Uterus (tissue), 4 donors: ENCODE results near the gene MARCHF5. TPM values are rescaled to one million over a fixed set of nuclear protein-coding genes. Genes with fewer than 3 reads are reported as not detected.

Experiments used
- DNase-seq, 2 donors: peaks; one replicate each; pipeline ENCODE4 v3.0.0-alpha.2; 2019 to 2020
- H3K27ac ChIP-seq, 2 donors: fragments of 200-600 bp; sonication (generic); 1 replicate in 1 of 2; 2 replicates in 1 of 2; pipeline ENCODE4 v1.5.1; 2016 to 2018
- H3K27me3 ChIP-seq, 2 donors: fragments of 200-600 bp; sonication (generic); one replicate each; pipeline ENCODE4 v1.5.1; 2018 to 2019; ENCODE audit warnings: control low read depth in 1 of 2
- H3K36me3 ChIP-seq, 2 donors: fragments of 200-600 bp; sonication (generic); one replicate each; pipeline ENCODE4 v1.5.1; 2019; ENCODE audit warnings: control low read depth in 1 of 2
- H3K4me1 ChIP-seq, 2 donors: fragments of 200-600 bp; sonication (generic); one replicate each; pipeline ENCODE4 v1.5.1; 2018 to 2019; ENCODE audit warnings: control low read depth in 1 of 2
- H3K4me3 ChIP-seq, 2 donors: fragments of 200-600 bp; sonication (generic); 1 replicate in 1 of 2; 2 replicates in 1 of 2; pipeline ENCODE4 v1.5.1; 2018 to 2019; ENCODE audit warnings: mild to moderate bottlenecking in 1 of 2
- H3K9me3 ChIP-seq, 2 donors: fragments of 200-600 bp; sonication (generic); one replicate each; pipeline ENCODE4 v1.5.1; 2019; ENCODE audit warnings: control low read depth in 1 of 2
- POLR2A ChIP-seq, 2 donors: fragments of 450-650 bp; IDR thresholded peaks; one replicate each; pipeline ENCODE4 v1.6.1; 2016; ENCODE audit warnings: antibody characterized with exemption in 2 of 2, mild to moderate bottlenecking in 1 of 2, moderate library complexity in 1 of 2
- intact Hi-C: fragments of 100-400 bp; cut with DNase I; formaldehyde crosslinking; loops from one replicate; pipeline ENCODE4 v1.15.1; 2023; ENCODE audit warnings: low total_unique reads
- total RNA-seq, 4 donors: library from RNA; depleted of rRNA in 3 of 4; stranded (reverse); fragments of >200 nt in 3 of 4; gene quantifications; one replicate each; pipeline versions ENCODE4 v1.1.0 to v1.2.4, GENCODE V29; 2014 to 2023
- TF ChIP-seq, protein P1 (sequence below), 4 experiments: fragments of 200-600 bp in 2 of 4; fragments of 450-650 bp in 2 of 4; sonication (generic) in 2 of 4; IDR thresholded peaks; one replicate each; pipeline ENCODE4 v1.5.1; 2016 to 2019; ENCODE audit warnings: antibody characterized with exemption in 4 of 4, mild to moderate bottlenecking in 2 of 4, moderate library complexity in 1 of 4
- donor health status: DM: yes; HTN: yes; CAD: no.

Gene MARCHF5
- total RNA-seq, 4 donors from 2014 or later = 2.8 to 43.7 (median 22.9) TPM

DNA sequence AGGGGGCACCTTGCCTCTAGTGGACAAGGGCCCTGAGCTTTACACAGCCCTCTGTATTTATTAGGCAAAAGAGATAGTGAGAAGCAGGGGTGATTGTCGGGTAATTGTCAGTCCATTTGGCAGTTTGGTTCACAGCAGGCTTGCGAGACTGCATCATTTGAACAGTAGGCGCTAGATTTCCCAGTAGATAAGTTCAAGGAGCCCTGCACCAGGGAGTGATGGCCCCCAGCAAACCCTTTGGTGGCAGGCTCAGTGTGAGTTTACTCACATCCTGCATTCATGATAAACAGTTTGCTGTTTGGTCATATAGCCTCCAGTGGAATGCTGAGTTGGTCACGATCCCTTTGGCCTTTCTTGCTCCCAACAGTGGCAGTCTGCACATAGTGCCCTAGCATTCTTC lies 59.4 kb downstream of the MARCHF5 start:
- H3K27me3 ChIP-seq = no peaks in the 10 kb centered on the region
- intact Hi-C loops = no loop called here

DNA sequence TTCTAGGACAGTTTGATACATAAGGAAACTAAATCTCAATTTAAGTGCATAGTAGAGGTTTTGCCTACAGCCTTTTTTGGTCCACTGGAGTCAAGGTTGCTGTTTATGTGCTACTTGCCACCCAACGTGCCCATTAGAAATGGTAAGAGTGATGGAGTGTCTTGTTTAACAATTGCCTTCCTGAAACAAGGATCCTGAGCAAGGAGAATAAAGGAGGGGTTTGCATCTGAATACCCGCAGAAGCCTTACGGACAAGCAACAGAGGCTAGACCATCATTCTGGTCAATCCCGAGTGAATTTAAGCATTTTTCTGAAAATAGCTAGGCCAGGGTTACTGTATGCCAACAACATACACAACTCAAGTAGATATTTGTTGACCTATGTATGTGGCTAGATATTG lies 63.6 kb downstream of the MARCHF5 start:
- Histone ChIP-seq H3K36me3 (no peaks in the 10 kb centered on the region), H3K9me3 (no peaks in the 10 kb centered on the region), H3K4me1 (no peaks in the 10 kb centered on the region), H3K4me3 (no peak overlapping the region), H3K27me3 (no peaks in the 10 kb centered on the region), H3K27ac (no peak overlapping the region)
- TF ChIP-seq, protein P1, sequence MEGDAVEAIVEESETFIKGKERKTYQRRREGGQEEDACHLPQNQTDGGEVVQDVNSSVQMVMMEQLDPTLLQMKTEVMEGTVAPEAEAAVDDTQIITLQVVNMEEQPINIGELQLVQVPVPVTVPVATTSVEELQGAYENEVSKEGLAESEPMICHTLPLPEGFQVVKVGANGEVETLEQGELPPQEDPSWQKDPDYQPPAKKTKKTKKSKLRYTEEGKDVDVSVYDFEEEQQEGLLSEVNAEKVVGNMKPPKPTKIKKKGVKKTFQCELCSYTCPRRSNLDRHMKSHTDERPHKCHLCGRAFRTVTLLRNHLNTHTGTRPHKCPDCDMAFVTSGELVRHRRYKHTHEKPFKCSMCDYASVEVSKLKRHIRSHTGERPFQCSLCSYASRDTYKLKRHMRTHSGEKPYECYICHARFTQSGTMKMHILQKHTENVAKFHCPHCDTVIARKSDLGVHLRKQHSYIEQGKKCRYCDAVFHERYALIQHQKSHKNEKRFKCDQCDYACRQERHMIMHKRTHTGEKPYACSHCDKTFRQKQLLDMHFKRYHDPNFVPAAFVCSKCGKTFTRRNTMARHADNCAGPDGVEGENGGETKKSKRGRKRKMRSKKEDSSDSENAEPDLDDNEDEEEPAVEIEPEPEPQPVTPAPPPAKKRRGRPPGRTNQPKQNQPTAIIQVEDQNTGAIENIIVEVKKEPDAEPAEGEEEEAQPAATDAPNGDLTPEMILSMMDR (IDR thresholded peaks at IDR 0.05) = no peak
- no peak for TF ChIP-seq POLR2A (IDR thresholded peaks at IDR 0.05)
- no peak for DNase-seq
- intact Hi-C loops = no loop called here

More for the DNA sequence above, 59.4 kb downstream of the MARCHF5 start:
- no peak for DNase-seq
- H3K9me3 ChIP-seq = no peaks in the 10 kb centered on the region
- TF ChIP-seq, protein P1 (IDR thresholded peaks at IDR 0.05) = no peak
- TF ChIP-seq POLR2A (IDR thresholded peaks at IDR 0.05) = no peak
- H3K4me3 ChIP-seq = no peak overlapping the region
- H3K4me1 ChIP-seq = no peaks in the 10 kb centered on the region
- no peak overlapping the region for H3K27ac ChIP-seq
- H3K36me3 ChIP-seq = no peaks in the 10 kb centered on the region

DNA sequence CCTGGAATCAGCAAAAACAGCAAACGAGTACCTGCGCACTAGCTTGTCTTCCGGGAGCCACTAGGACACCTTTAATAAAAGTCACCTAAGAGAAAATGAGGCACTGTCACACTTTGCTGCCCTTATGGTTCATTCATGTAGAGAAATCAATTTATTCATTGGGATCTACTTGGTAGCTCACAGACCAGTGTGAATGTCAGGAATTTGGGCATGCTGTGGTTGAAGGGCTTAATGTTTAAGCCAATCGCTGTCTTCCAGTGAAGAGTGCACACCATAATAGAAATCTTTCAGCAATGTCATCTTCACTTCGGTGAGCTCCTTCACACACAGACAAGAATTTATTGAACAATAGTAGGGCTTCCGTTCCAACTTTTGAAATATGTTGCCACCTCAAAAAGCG lies 65.1 kb downstream of the MARCHF5 start:
- no peak for TF ChIP-seq POLR2A (IDR thresholded peaks at IDR 0.05)
- TF ChIP-seq, protein P1 (IDR thresholded peaks at IDR 0.05) = no peak
- no peaks in the 10 kb centered on the region for H3K36me3 ChIP-seq
- no peaks in the 10 kb centered on the region for H3K4me1 ChIP-seq
- no peak overlapping the region for H3K4me3 ChIP-seq
- DNase-seq = no peak
- no peaks in the 10 kb centered on the region for H3K9me3 ChIP-seq
- intact Hi-C loops = no loop called here
- H3K27me3 ChIP-seq = no peaks in the 10 kb centered on the region
- H3K27ac ChIP-seq = no peak overlapping the region

DNA sequence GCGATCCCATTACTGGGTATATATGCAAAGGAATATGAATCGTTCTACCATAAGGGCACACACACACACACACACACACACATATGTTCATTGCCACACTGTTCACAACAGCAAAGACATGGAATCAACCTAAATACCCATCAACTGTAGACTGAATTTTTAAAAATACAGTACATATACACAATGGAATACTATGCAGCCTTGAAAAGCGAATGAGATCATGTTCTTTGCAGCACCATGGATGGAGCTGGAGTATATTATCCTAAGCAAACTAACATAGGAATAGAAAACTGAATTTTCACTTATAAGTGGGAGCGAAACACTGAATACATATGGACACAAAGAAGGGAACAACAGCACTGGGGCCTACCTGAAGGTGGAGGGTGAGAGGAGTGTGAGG lies 72.5 kb downstream of the MARCHF5 start:
- TF ChIP-seq, protein P1 (IDR thresholded peaks at IDR 0.05) = no peak
- no peak for TF ChIP-seq POLR2A (IDR thresholded peaks at IDR 0.05)
- no peak for DNase-seq
- Histone ChIP-seq H3K27me3 (no peaks in the 10 kb centered on the region), H3K36me3 (no peaks in the 10 kb centered on the region), H3K4me1 (no peaks in the 10 kb centered on the region), H3K9me3 (no peaks in the 10 kb centered on the region), H3K4me3 (no peak overlapping the region), H3K27ac (no peak overlapping the region)
- intact Hi-C loops = no loop called here

DNA sequence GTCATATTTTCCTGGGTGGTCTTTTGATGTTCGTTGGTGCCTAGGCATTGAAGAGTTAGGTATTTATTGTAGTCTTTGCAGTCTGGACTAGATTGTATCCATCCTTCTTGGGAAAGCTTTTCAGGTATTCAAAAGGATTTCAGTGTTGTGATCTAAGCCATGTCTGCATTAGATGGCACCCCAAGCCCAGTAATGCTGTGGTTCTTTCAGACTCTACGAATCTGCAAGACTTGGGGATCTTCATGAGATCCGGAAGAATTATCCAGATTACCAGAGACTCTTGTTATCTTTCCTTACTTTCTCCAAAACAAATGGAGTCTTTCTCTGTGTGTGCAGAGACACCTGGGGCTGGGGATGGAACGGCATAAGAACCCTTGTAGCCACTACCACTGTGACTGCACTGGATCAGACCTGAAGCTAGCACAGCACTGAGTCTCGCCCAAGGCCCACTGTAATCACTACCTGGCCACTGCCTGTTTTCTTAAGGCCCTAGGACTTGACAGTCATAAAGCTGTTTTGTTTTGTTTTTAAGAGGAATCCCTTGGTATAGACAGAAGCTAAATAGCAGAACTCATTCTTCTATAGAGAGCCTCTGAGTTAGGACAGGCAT lies 75.5 kb downstream of the MARCHF5 start:
- DNase-seq = no peak
- TF ChIP-seq, protein P1 (IDR thresholded peaks at IDR 0.05) = no peak
- TF ChIP-seq POLR2A (IDR thresholded peaks at IDR 0.05) = no peak

More for the DNA sequence above, 75.5 kb downstream of the MARCHF5 start:
- Histone ChIP-seq H3K9me3 (no peaks in the 10 kb centered on the region), H3K36me3 (no peaks in the 10 kb centered on the region), H3K27ac (no peak overlapping the region), H3K4me3 (no peak overlapping the region), H3K27me3 (no peaks in the 10 kb centered on the region), H3K4me1 (no peaks in the 10 kb centered on the region)
- intact Hi-C loops = no loop called here
